GM18511 (cell line): Measurements from ENCODE around the gene FAM168A.

Experiments used
- ATAC-seq: cut with Tn5 transposase; IDR thresholded peaks from one replicate; pipeline ENCODE4 v1.9.1; 2021; ENCODE audit warnings: mild to moderate bottlenecking, moderate library complexity; ENCODE audit not compliant: unreplicated experiment

FAM168A gene

GRCh38 chr11:73379189-73379880 is 218.6 kb downstream of the FAM168A start:
- ATAC-seq: no peak

- ATAC-seq: peak; percentile 32
Observed at GRCh38 chr11:73376803-73377629, 220.9 kb downstream of the FAM168A start.

GRCh38 chr11:73376160-73376802 is 221.6 kb downstream of the FAM168A start, which contains the start of gene RELT:
Gene RELT (plus strand): TSS chr11:73376399. CDS start chr11:73389137, 12,738 bp downstream.
- peak; percentile 79 for ATAC-seq

- no peak for ATAC-seq
Observed at GRCh38 chr11:73375830-73376159, 222.1 kb downstream of the FAM168A start.

GRCh38 chr11:73374151-73374550 is 223.8 kb downstream of the FAM168A start:
- ATAC-seq: no peak

GRCh38 chr11:73372375-73372993 is 225.4 kb downstream of the FAM168A start:
- no peak for ATAC-seq

- no peak for ATAC-seq
Observed at GRCh38 chr11:73367482-73368024, 230.4 kb downstream of the FAM168A start.

- no peak for ATAC-seq
Observed at GRCh38 chr11:73366953-73367352, 231.0 kb downstream of the FAM168A start.

- no peak for ATAC-seq
Observed at GRCh38 chr11:73366265-73366610, 231.7 kb downstream of the FAM168A start.

GRCh38 chr11:73365352-73366264 is 232.3 kb downstream of the FAM168A start:
- no peak for ATAC-seq

GRCh38 chr11:73363147-73363546 is 234.8 kb downstream of the FAM168A start:
- ATAC-seq: no peak

GRCh38 chr11:73361953-73362776 is 235.7 kb downstream of the FAM168A start:
- ATAC-seq: no peak

- no peak for ATAC-seq
Observed at GRCh38 chr11:73360743-73361369, 237.1 kb downstream of the FAM168A start.

- no peak for ATAC-seq
Observed at GRCh38 chr11:73359930-73360742, 237.8 kb downstream of the FAM168A start.

GRCh38 chr11:73359341-73359740 is 238.6 kb downstream of the FAM168A start:
- no peak for ATAC-seq

GRCh38 chr11:73358071-73358470 is 239.8 kb downstream of the FAM168A start:
- no peak for ATAC-seq

- no peak for ATAC-seq
Observed at GRCh38 chr11:73356979-73357860, 240.7 kb downstream of the FAM168A start.
